ENCODE data around the gene DTNA. TPM values are rescaled to one million over a fixed set of nuclear protein-coding genes. Genes with fewer than 3 reads are reported as not detected.

The DTNA gene
- total RNA-seq, 1 experiment from 2014 or later = not detected

DNA sequence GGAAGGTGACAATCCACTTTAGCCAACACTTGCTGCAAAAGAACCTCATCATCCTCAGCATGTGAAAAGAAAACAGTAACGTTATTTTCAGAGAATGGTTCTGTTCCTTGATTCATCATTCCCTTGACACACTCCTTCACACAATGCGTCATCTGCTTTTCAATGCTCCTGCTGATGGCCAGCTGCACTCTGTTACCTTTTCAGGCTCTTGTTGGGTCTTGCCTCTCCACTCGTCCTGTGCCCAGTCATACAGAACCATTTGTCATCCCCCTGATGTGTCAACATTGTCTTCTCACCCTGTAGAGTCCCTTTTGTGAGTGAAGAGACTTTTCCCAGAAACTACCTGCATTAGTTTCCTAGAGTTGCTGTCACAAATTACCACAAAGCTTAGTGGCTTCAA is 12.2 kb upstream of the DTNA start:
- Histone ChIP-seq H3F3A (ENCODE audit: insufficient read depth, low read depth) (no peaks in the 10 kb centered on the region), H3K4me1 (replicated peaks; ENCODE audit: insufficient read depth) (no peaks in the 10 kb centered on the region), H3K27ac (no peak overlapping the region), H3K79me2 (ENCODE audit: low read depth) (no peaks in the 10 kb centered on the region), H3K36me3 (ENCODE audit: low read depth) (no peaks in the 10 kb centered on the region), H3K4me3 (no peak overlapping the region), H3K4me2 (no peak overlapping the region), H2AFZ (no peak overlapping the region), H3K9me2 (ENCODE audit: insufficient read depth) (no peaks in the 10 kb centered on the region), H4K20me1 (ENCODE audit: insufficient read depth) (no peaks in the 10 kb centered on the region), H3K9me3 (ENCODE audit: insufficient read depth, low read depth) (no peaks in the 10 kb centered on the region), H3K27me3 (ENCODE audit: insufficient read depth, low read depth) (no peaks in the 10 kb centered on the region)
- BruUV-seq (replicated peaks) = no TSS peak
- no peak for DNase-seq
- TF ChIP-seq, protein P1, sequence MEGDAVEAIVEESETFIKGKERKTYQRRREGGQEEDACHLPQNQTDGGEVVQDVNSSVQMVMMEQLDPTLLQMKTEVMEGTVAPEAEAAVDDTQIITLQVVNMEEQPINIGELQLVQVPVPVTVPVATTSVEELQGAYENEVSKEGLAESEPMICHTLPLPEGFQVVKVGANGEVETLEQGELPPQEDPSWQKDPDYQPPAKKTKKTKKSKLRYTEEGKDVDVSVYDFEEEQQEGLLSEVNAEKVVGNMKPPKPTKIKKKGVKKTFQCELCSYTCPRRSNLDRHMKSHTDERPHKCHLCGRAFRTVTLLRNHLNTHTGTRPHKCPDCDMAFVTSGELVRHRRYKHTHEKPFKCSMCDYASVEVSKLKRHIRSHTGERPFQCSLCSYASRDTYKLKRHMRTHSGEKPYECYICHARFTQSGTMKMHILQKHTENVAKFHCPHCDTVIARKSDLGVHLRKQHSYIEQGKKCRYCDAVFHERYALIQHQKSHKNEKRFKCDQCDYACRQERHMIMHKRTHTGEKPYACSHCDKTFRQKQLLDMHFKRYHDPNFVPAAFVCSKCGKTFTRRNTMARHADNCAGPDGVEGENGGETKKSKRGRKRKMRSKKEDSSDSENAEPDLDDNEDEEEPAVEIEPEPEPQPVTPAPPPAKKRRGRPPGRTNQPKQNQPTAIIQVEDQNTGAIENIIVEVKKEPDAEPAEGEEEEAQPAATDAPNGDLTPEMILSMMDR (conservative IDR thresholded peaks at IDR 0.05) = no peak
- no peak for TF ChIP-seq EZH2 (IDR thresholded peaks at IDR 0.05; ENCODE audit: low read depth)
- CTCF ChIA-PET = interaction anchor here (0.6 kb wide), 1 partner anchor 1268 kb away, joined by 4 read pairs; no protein-coding TSS in a partner anchor
- intact Hi-C loops (cut with micrococcal nuclease; ENCODE audit: unreplicated experiment) = no loop called here
- POLR2A ChIA-PET (ENCODE audit: unreplicated experiment) = no interaction called here

DNA sequence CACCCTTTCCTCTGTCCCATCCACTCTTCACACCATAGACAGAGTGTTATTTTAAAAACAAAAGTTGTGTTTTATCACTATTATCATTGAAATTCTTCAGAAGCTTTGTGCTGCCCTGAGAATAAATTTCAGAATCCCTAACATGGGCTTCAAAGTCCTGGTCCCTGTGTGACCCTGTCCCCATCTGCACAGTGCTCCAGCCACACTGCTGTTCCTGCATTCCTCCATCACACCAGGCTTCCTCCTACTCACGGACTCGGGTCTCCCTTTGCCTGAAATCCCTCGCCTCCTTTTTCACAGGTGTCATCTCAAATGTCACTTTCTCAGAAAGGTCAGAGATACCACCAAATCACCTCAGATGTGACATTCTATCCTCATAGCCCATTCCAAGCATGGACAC is 8.2 kb upstream of the DTNA start:
- CTCF ChIA-PET = no interaction called here
- H3K27me3 ChIP-seq (ENCODE audit: insufficient read depth, low read depth) = no peaks in the 10 kb centered on the region

DNA sequence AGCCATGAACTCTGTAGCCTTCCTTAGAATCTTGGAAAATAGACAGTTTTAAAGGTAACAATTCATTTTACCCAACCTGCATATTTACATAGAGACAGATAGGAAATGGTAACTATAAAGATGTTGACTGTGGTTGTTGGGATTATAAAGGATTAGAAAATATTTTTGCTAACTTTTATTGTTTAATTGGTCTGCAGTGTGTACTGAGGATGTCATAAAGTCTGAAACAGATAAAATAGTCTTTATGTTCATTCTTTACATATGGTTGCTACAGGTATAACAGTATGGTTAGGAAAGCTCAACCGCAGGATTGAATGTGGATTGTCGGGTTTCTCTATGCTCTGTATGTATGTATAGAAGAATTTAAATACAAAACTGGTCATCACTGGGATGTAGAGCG is 7.3 kb upstream of the DTNA start:
- Histone ChIP-seq H2AFZ (no peak overlapping the region), H3K27me3 (ENCODE audit: insufficient read depth, low read depth) (no peaks in the 10 kb centered on the region), H3K36me3 (ENCODE audit: low read depth) (no peaks in the 10 kb centered on the region), H3F3A (ENCODE audit: insufficient read depth, low read depth) (no peaks in the 10 kb centered on the region), H3K9me2 (ENCODE audit: insufficient read depth) (no peaks in the 10 kb centered on the region), H3K9me3 (ENCODE audit: insufficient read depth, low read depth) (no peaks in the 10 kb centered on the region), H4K20me1 (ENCODE audit: insufficient read depth) (no peaks in the 10 kb centered on the region), H3K79me2 (ENCODE audit: low read depth) (no peaks in the 10 kb centered on the region), H3K27ac (no peak overlapping the region), H3K4me1 (replicated peaks; ENCODE audit: insufficient read depth) (peaks cover 7% of the 10 kb centered on the region), H3K4me2 (no peak overlapping the region), H3K4me3 (no peak overlapping the region)
- intact Hi-C loops (cut with micrococcal nuclease; ENCODE audit: unreplicated experiment) = no loop called here
- no peak for DNase-seq
- ChIA-PET POLR2A (ENCODE audit: unreplicated experiment) (no interaction called here), CTCF (no interaction called here)
- no TSS peak for BruUV-seq (replicated peaks)
- TF ChIP-seq, protein P1 (conservative IDR thresholded peaks at IDR 0.05) = no peak
- no peak for TF ChIP-seq EZH2 (IDR thresholded peaks at IDR 0.05; ENCODE audit: low read depth)

More for the DNA sequence above, 8.2 kb upstream of the DTNA start:
- no peak overlapping the region for H2AFZ ChIP-seq
- no peaks in the 10 kb centered on the region for H3K36me3 ChIP-seq (ENCODE audit: low read depth)
- H3K9me3 ChIP-seq (ENCODE audit: insufficient read depth, low read depth) = no peaks in the 10 kb centered on the region
- POLR2A ChIA-PET (ENCODE audit: unreplicated experiment) = no interaction called here
- H3K4me3 ChIP-seq = no peak overlapping the region
- no peaks in the 10 kb centered on the region for H4K20me1 ChIP-seq (ENCODE audit: insufficient read depth)
- BruUV-seq (replicated peaks) = no TSS peak
- no peaks in the 10 kb centered on the region for H3K4me1 ChIP-seq (replicated peaks; ENCODE audit: insufficient read depth)
- H3K79me2 ChIP-seq (ENCODE audit: low read depth) = no peaks in the 10 kb centered on the region
- no peaks in the 10 kb centered on the region for H3F3A ChIP-seq (ENCODE audit: insufficient read depth, low read depth)
- H3K4me2 ChIP-seq = no peak overlapping the region
- H3K9me2 ChIP-seq (ENCODE audit: insufficient read depth) = no peaks in the 10 kb centered on the region
- no peak for DNase-seq
- TF ChIP-seq, protein P1 (conservative IDR thresholded peaks at IDR 0.05) = no peak
- TF ChIP-seq EZH2 (IDR thresholded peaks at IDR 0.05; ENCODE audit: low read depth) = no peak
- intact Hi-C loops (cut with micrococcal nuclease; ENCODE audit: unreplicated experiment) = no loop called here
- H3K27ac ChIP-seq = no peak overlapping the region
